RPMI8226 (cell line): ENCODE data around the gene CEP152.
A peak's percentile ranks its signal among the peaks of the same experiment; 100 is the strongest.
"Not testable (repeated sequence)": the region's sequence is repeated elsewhere in the genome, so short reads cannot be mapped to it uniquely, and the experiment has no call there.

Experiments
- DNase-seq: peaks from one replicate; pipeline ENCODE4 v3.0.0-alpha.2; 2015

Gene CEP152

DNA sequence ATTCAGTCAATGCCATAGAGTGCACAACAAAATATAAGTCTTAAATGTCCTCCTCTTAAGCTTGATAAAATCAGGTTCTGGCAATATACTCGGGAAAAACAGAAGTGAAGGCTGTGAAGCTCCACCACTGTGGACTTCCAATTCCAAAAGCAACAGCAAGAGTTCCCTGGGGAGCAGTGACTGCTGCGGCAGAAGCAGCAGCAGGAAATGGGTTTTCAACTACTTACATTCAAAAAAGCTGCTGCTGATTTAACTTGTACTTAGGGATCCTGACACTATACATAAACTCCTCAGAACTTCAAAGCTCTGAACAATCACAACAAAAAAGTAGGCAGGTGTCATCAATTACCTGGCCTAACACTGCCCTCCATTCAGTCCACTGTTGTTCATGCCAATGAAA is 4.7 kb downstream of the CEP152 start:
- no peak for DNase-seq

GRCh38 chr15:48805591-48805990 is 5.3 kb downstream of the CEP152 start:
- no peak for DNase-seq

- no peak for DNase-seq
Measured at GRCh38 chr15:48803877-48804276, 7.0 kb downstream of the CEP152 start.

GRCh38 chr15:48802867-48803266 is 8.0 kb downstream of the CEP152 start:
- no peak for DNase-seq

- no peak for DNase-seq
Measured at GRCh38 chr15:48802257-48802656, 8.6 kb downstream of the CEP152 start.

DNA sequence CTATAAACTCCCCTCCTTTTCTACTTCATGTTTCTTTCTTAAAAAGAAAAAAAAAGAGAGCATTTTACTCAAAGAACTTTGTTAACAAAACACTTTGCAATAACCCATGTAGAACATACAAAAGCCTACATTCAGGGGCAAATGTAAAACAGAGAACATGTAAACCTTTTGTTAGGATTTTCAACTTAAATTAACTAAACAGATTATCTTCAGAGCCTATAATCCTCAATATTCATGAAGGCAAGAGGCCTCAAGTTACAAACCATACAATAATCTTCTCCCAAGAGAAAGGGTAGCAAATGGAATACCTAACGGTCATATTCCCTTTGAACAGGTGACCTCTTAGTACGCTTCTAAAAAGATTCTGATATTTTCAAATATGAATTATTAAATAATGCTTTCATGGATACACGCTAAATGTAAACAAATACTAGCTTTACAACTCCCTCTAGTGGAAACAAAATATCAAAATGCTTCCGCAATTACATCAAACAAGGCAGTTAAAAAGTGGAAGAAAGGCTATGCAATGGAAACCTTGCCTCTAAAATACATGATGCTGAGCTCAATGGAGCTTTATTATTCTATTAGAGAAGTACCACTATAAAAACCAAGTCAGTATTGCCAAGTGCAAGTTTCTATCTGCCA is 9.9 kb downstream of the CEP152 start:
- no peak for DNase-seq

DNA sequence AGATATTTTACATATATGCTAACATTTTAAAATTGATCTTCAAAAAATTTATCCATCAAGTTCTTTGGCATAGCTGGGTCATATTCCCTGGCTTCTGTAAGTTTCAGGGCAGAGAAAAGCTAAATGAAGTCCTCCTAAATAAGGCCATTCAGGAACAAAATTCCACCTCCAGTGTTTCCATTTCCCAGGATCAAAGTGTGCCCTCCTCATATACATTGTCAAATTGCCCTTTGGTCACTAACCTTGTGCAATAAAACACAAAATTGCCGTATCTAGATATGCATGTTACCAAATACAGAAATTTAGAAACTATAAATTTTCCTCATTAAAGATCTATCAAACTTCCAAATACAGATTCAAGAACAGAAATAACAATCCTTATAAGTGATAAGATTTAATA is 10.6 kb downstream of the CEP152 start:
- DNase-seq = no peak

DNA sequence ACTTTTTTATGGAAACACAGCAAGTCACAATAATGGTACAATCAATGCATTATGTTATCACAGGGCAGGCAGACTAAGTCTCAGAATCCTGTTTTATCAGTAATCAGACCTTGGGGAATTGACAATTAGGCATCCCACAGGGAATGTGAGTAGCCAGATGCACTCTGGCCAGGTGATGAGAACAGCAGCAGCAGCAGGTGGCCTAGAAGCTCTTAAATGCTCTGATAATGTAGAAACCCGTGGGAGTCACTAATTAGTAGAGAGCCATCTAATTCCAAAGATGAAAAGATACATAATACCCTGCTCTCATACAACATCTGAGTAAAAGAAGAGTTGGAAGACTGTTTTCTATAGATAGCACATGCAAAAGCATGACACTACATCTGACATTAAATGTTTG is 12.6 kb downstream of the CEP152 start:
- DNase-seq = no peak

- no peak for DNase-seq
Measured at GRCh38 chr15:48796930-48797329, 13.9 kb downstream of the CEP152 start.

- DNase-seq = no peak
Measured at GRCh38 chr15:48796521-48796920, 14.3 kb downstream of the CEP152 start.

DNA sequence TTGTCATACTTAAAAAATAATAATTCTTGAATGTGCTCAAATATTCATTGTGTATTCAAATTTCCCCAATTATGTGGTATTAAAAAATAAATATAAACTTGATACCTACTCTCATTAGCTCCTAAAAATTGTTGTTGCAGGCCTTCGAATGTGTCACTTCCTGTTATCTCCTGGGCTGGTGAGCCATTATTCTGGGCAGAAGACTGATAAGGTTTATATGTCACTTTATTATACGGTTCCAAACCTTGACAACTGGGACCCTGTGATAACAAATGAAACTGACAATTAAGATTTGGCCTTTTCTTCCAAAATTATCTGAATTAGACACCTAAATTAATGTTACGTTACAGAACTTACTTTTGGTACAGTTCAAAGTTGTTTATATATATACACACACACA is 15.0 kb downstream of the CEP152 start:
- no peak for DNase-seq

DNA sequence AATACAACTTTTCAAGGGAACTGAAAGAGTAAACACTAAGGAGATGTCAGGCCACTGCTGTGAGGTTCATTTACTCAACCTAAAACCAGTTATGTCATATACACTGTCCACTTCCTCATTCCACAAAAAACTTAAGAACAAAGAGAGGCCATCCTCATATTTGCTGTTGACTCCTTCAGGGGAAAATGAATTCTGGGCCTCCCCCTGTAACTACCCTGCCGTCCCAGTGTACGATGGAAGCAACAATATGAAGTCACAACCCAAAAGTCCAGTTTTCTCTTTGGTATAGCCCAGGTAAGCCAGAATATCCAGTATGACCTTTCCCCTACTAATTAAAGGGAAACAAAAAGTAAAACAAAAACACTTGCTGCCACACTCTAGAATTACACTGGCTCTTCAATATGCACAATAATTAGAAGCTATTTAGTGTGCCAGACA is 16.2 kb downstream of the CEP152 start:
- peak; percentile 42 for DNase-seq

- DNase-seq = no peak
Measured at GRCh38 chr15:48792408-48792807, 18.5 kb downstream of the CEP152 start.

DNA sequence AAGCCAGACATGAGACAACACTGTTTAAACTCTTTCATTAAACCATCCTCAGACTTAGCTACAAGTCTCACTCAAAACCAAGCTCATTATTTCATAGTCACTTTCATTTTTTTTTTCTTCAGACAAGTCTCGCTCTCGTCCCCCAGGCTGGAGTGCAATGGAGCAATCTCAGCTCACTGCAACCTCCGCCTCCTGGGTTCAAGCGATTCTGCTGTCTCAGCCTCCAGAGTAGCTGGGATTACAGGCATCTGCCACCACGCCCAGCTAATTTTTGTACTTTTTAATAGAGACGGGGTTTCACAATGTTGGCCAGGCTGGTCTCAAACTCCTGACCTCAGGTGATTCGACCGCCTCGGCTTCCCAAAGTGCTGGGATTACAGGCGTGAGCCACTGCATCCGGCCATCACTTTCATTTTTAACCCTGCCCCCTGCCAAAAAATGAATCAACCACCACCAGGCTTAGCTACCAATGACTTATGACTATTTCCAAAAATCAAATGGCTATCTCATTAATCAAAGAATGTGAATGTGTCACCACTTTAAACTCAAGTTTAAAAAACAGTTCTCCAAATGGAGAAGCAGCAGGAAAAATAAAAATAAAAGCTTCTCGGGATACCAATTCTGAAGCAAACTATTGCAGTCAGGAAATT is 20.3 kb downstream of the CEP152 start:
- not testable (repeated sequence) for DNase-seq

DNA sequence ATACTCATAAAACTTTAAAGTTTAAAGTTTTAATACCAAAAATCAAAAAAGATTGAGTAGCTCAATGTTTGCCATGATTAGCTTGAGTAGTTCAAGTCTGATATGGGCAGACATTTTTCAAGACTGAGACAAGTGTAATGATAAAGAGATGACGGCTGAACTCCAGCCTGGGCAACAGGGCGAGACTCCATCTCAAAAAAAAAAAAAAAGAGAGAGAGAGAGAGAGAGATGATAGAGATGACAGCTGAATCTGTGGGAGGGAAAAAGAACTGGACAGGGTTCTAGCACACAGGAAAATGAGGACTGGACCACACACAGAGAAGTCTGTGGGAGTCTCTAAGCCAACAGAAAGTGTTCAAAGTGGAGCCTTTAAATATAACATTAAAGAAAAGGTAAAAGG is 25.2 kb downstream of the CEP152 start:
- no peak for DNase-seq

DNA sequence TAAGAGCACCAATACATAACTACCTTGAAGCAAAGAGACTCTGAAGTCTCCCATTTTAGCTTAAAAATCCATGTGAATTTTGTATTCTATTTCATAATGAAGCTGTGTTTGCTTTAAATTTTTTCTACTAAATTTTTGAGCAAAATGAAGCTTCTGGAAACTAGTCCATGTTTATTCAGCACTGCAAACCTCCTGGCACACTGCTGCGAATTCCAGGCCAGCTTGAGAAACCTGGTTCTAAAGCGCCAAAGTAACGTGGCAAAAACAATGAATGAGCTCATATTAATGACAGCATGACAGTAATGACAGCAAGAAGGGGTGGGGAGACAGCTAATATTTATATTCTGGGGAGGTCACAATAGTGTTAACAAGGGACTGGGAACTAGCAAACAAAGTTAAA is 25.7 kb downstream of the CEP152 start:
- DNase-seq = no peak

- no peak for DNase-seq
Measured at GRCh38 chr15:48784756-48785155, 26.1 kb downstream of the CEP152 start.

DNA sequence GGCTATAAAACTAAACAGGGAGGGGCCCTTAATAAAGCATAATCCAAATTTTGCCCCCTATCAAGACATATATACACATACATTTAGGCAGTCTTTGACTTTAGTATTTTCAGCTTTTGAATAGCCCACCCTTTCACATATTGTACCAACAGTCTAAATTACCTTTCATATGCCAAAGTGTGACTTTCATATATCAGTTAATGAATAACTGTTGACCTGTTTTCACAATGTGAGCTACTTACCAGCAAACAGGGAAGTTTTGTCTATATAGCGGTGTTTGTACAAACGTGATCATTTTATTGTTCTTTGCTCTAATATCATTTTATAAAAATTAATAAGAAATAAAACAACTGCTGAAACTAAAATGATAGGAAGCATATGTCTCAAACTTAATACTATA is 28.0 kb downstream of the CEP152 start:
- no peak for DNase-seq

GRCh38 chr15:48781481-48782081 is 29.3 kb downstream of the CEP152 start:
- no peak for DNase-seq

GRCh38 chr15:48781017-48781416 is 29.9 kb downstream of the CEP152 start:
- no peak for DNase-seq

DNA sequence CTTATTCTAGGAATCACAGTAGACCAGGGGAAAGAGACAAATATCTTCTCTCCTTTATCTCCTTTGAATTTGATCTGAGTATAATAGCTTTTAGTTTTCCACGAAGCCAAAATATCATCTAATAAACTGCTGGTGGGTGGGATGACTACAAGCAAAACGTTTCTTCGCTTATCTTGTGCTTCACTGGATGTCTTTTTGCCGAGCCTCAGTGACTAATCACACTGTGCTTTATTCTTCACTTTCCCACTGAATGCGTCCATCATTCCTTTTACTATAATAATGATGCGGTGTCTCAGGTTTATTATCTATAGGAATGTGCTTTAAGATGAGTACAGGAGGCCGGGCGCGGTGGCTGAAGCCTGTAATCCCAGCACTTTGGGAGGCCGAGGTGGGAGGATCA is 32.5 kb downstream of the CEP152 start:
- DNase-seq = no peak

GRCh38 chr15:48777645-48778330 is 33.1 kb downstream of the CEP152 start:
- no peak for DNase-seq

- DNase-seq = no peak
Measured at GRCh38 chr15:48775546-48775945, 35.3 kb downstream of the CEP152 start.

GRCh38 chr15:48774484-48774883 is 36.4 kb downstream of the CEP152 start:
- no peak for DNase-seq
